GM19099 (cell line): ENCODE measurements around the gene CALHM6.

Experiments
- POLR2A ChIP-seq: IDR thresholded peaks from 3 replicates; pipeline ENCODE4 v1.6.1; 2011; ENCODE audit warnings: low read depth; ENCODE audit not compliant: insufficient read length; ENCODE audit errors: extremely low read depth

The CALHM6 gene

GRCh38 chr6:116437656-116438055 is 23.5 kb upstream of the CALHM6 start:
- TF ChIP-seq POLR2A, result no peak

- no peak for TF ChIP-seq POLR2A
Observed at GRCh38 chr6:116438590-116439448, 22.4 kb upstream of the CALHM6 start.

DNA sequence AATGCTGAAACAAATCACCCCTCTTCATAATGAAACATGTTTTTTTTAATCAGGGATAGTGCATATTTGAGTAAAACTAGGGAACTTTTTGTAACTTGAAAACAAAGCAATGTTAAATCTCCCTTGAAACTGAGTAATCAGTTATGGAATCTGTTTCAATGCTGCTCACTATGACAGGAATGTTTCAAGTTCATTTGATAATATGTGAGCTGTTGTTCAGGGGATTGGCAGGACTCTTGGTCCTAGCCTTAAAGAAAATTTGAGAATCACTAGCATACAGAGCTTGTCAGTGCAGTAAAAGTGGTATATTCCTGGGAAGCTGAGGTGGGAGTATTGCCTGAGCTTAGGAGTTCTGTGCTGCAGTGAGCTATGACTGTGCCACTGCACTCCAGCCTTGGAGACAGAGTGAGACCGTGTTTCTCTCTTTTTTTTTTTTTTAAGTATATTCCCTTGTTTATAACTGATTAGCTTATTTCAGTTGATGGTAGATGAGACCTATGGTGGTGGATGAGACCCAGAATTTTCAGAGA is 21.6 kb upstream of the CALHM6 start:
- no peak for TF ChIP-seq POLR2A

DNA sequence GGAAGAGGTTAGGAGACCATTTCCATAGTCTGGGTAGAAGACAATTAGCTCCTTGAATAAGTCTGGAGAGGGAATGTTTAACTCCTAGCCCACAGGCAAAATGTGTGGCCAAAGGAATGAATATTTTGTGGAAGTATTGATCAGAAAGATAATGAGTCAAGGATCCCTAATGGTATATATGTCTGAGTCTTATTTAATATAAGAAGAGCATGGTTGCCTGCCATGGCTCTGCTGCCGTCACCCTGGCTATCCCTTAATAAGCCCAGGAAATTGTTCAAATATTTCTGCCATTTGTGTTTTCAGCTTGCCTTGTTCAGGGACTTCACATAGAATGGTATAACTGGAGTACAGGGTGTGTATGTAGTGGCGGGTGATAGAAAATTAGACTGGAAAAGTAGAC is 18.1 kb upstream of the CALHM6 start:
- no peak for TF ChIP-seq POLR2A

- TF ChIP-seq POLR2A, result no peak
Observed at GRCh38 chr6:116444092-116444491, 17.1 kb upstream of the CALHM6 start.

DNA sequence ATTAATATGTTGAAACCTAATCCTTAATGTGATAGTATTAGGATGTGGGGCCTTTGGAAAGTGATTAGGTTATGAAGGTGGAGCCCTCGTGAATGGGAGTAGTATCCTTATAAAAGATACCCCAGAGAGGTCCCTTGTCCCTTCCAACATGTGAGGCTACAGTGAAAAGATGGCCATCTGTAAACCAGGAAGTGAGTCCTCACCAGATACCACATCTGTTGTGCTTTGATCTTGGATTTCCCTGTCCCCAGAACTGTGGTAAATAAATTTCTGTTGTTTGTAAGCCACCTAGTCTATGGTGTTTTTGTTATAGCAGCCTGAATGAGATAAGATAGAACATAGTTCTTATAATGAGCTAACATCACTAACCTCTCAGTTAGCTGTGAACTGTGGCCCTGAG is 16.6 kb upstream of the CALHM6 start:
- TF ChIP-seq POLR2A, result no peak

- no peak for TF ChIP-seq POLR2A
Observed at GRCh38 chr6:116445102-116445501, 16.1 kb upstream of the CALHM6 start.

- no peak for TF ChIP-seq POLR2A
Observed at GRCh38 chr6:116446399-116446798, 14.8 kb upstream of the CALHM6 start.

DNA sequence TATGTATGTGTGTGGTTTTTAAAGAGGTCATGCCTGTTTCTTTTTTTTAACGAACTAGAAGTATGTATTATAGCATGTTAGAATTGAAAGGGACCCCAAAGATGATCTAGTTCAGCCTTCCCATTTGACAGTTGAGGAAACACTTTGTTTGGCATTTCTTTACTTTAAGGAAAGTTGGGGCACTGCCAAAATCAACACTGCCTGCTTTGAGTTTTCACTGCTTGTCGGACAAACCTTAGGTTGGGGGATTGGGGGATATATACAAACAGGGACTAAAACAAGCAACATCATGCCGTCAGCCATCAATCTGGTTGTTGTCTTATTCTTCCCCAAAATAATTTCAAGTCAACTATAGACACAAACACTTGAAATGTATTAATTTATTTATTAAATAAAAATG is 14.1 kb upstream of the CALHM6 start:
- TF ChIP-seq POLR2A, result no peak

DNA sequence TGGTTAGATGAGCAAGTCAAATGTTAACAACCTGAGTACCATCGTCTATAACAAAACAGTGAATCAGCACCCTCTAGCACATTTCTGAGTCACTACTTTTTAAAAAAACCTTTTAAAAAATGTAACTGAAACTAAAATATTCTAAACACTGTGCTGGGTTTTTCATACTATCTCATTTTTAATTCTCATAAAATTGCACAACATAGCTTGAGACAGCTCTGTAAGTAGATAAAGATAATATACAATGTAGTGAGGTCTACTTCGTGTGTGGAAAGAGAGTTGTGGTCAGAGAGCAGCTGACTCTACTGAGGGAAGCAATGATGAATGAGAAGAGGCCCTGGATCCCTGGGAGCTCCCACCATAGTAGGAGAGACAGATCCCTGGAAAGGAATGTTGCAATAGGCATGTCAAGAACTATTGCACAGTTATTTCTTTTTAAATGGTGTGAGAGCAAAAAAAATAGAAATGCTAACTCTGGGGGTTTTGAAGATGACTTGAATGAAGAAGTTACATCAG is 13.6 kb upstream of the CALHM6 start:
- TF ChIP-seq POLR2A, result no peak

DNA sequence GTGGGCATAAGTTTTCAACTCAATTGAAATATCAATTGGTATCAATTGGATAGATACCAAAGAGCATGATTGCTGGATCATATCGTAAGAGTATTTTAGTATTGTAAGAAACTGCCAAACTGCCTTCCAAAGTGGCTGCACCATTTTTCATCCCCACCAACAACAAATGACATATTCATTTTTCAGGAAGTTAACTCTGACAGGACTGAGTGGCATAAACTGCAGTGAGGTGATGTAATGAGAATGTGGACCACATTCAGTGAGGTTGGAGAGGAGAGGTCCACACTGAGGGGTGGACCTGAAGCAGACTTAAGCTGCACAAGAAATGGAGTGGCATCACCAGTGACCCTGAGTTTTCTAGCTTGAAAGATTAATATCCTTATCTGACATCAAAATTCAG is 11.6 kb upstream of the CALHM6 start:
- TF ChIP-seq POLR2A, result no peak

- no peak for TF ChIP-seq POLR2A
Observed at GRCh38 chr6:116450185-116450710, 10.9 kb upstream of the CALHM6 start.

GRCh38 chr6:116450769-116451740 is 10.1 kb upstream of the CALHM6 start:
- TF ChIP-seq POLR2A, result no peak

GRCh38 chr6:116451916-116452315 is 9.3 kb upstream of the CALHM6 start:
- TF ChIP-seq POLR2A, result no peak

- TF ChIP-seq POLR2A, result no peak
Observed at GRCh38 chr6:116452531-116452930, 8.6 kb upstream of the CALHM6 start.

DNA sequence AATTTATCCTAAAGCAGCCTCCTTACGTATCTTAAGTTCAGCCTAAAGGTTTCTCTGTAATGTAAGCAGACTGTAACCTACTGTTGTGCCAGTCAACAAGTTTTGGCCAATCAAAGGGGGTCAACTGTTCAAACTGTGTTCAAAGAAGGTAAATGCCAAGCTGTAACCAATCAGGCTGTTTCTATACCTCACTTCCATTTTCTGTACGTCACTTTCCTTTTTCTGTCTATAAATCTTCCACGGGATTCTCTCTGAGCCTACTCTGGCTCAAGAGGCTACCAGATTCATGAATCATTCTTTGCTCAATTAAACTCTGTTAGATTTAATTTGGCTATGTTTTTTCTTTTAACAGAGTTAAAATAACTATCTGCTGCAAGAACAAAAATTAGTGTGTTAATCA is 5.1 kb upstream of the CALHM6 start:
- no peak for TF ChIP-seq POLR2A

DNA sequence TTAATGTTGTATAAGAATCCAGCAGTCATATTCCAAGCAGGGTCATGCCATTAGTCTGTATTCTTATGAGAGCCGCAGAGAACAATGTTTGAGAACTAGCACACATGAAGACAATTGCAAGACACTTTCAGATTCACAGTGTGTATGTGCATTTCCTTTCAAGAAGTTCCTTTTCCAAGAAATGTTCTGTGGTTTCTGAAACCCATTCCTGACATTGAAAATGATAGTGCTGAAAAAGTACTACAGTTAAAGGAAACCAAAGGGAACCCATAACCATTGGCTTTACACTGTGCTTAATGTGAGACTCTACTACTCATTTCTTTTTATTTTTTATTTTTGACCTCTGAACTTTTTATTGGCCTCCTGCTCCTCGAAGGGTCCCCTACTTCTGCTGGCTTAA is 4.2 kb upstream of the CALHM6 start:
- TF ChIP-seq POLR2A, result no peak
